ENCODE data around the gene FAM110D.

- TF ChIP-seq CTCF (conservative IDR thresholded peaks at IDR 0.05; ENCODE audit: low read length) (no peak), EZH2phosphoT487 (IDR thresholded peaks at IDR 0.05; ENCODE audit: borderline replicate concordance) (no peak)
Observed at GRCh38 chr1:26142159-26142558, 16.7 kb upstream of the FAM110D start.

Measured in Loucy (cell line).